ENCODE data around the gene XPR1.

- TF ChIP-seq, protein P1, sequence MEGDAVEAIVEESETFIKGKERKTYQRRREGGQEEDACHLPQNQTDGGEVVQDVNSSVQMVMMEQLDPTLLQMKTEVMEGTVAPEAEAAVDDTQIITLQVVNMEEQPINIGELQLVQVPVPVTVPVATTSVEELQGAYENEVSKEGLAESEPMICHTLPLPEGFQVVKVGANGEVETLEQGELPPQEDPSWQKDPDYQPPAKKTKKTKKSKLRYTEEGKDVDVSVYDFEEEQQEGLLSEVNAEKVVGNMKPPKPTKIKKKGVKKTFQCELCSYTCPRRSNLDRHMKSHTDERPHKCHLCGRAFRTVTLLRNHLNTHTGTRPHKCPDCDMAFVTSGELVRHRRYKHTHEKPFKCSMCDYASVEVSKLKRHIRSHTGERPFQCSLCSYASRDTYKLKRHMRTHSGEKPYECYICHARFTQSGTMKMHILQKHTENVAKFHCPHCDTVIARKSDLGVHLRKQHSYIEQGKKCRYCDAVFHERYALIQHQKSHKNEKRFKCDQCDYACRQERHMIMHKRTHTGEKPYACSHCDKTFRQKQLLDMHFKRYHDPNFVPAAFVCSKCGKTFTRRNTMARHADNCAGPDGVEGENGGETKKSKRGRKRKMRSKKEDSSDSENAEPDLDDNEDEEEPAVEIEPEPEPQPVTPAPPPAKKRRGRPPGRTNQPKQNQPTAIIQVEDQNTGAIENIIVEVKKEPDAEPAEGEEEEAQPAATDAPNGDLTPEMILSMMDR (IDR thresholded peaks at IDR 0.05), result no peak
- no peak for TF ChIP-seq POLR2A (IDR thresholded peaks at IDR 0.05)
Measured at GRCh38 chr1:180646093-180646492, 14.3 kb downstream of the XPR1 start.
